HG03342 (cell line): ENCODE results near the gene SGPP2.

Experiments
- ATAC-seq: cut with Tn5 transposase; IDR thresholded peaks from one replicate; pipeline ENCODE4 v1.9.1; 2021; ENCODE audit warnings: mild to moderate bottlenecking, moderate library complexity; ENCODE audit not compliant: unreplicated experiment

Gene SGPP2

DNA sequence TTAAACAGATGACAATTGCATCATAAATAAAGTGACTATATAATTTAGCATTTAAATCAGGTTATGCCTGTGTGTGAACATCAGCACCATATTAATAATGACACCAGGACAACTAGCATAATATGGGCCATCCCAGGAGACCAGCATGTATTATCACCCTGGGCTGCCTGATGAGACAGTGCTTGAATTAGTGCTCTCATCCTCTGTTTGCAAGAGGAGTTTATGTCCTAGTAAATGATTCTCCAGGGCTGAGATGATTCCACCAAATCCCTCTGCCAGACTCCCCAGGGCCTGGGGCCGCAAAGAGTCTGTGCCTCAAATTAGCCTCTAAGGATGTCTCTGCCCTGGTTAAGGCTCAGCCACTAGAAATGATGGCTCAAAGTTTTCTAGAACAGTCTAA, 97.7 kb downstream of the SGPP2 start:
- ATAC-seq = no peak

DNA sequence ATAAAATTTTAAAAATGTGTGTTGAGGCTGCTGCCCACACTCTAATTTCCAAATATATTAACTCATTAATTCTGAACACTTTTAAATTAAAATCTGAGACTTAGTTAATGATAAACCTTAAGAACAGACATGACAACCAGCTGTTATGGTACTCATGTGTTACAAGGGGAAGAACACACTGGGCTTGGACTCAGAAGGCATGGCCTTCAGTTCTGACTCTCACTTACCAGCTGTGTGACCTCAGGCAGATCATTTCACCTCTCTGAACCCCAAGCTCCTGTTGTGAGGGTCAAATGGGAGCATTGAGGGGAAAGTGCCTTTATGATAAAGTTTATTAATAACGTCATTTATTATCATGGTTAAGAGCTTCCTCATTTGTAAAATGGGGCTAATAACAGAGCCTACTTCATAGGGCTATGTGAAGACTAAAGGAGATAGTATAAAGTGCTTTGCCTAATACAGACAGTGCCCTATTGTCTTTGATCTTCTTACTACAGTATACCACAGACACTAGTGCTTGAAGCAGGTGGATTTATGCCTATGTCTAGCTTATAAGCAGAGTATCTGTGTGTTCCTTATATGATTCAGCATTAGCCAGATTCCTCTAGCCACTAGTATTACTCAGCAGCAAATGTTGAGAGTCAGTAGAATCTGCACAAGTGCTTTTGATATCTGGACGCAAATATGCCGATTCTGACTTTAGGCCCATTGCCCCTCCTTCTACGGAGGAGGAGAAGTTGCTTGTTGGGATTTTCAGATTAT, 99.6 kb downstream of the SGPP2 start:
- ATAC-seq = peak; percentile 74

DNA sequence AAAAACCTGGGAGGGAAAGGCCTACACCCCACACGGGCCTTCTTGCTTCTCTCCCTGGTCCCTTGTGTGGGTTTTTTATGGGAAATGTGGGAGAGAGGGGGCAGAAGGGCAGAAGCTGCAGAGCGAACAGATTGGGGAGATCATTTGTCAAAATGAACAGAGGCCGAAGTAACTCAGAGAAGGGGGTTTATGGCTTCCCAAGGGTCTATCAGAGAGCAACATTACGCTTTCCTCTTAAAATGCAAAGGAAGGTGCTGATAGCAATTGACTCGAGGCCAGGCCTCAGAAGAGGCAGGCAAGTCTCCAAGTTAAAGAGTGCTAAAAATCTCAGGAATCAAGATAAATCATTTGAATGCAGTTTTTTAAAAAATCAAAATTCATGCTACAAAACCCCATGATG, 101.5 kb downstream of the SGPP2 start:
- ATAC-seq = no peak

DNA sequence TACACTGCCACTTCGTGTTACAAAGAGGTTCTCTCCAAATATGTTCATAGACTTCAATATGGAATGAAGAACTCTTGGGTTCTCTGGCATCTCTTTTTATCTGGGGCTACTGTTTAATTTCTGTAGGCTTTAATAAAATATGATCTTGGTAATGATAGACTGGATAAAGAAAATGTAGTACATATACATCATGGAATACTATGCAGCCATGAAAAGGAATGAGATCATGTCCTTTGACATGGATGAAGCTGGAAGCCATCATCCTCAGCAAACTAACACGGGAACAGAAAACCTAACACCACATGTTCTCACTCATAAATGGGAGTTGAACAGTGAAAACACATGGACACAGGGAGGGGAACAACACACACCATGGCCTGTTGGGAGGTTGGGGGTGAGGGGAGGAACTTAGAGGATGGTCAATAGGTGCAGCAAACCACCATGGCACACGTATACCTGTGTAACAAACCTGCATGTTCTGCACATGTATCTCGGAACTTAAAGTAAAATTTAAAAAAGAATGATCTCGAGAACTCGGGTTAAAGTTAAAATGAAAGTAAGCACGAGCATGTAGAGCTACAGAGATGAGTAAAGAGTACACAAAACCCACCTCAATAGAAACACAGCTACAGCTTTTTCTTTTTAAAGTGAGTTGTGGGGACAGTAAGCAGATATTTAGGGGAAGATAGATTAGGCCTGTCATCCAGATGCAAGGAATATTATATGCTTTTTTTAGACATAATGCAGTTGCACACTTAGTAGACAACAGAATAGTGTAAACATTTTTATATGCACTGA, 102.3 kb downstream of the SGPP2 start:
- no peak for ATAC-seq

DNA sequence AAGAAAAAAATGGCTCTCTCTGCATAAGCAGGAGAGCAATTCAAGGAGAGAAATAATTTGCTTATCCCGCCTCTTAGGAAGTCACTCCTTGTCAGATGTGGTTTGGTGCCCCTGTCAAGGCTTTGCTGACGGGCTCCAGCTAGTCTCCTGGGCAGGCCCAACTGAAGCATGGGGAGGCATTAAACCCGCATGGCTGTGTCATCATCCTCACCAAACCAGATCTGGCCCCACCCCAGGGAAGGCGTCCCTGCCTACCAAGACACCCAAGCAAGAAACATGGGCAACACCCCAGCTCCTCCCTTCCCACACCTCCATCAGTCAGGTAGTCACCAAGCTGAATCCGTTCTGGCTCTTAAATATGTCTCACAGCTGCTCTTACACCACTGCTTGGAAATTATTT, 108.0 kb downstream of the SGPP2 start:
- ATAC-seq = no peak

DNA sequence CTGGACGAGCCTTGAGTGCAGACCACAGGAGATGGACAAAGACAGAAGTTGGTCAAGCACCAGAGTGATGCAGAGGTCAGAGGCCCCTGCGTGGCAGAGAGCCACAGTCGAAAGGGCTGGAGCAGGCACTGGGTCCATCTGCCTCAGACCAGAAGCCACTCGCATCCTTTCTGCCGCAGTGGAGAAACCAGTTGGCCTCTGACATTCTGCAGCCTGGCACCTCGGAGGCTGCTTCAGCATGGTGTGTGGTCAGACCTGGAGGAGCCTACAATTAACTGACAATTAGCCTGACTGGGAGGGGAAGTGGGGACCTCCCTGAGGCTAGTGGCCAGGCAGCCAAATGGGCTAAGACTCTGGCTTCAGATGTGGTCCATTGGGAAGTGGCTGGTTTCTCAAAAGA, 111.1 kb downstream of the SGPP2 start:
- no peak for ATAC-seq

DNA sequence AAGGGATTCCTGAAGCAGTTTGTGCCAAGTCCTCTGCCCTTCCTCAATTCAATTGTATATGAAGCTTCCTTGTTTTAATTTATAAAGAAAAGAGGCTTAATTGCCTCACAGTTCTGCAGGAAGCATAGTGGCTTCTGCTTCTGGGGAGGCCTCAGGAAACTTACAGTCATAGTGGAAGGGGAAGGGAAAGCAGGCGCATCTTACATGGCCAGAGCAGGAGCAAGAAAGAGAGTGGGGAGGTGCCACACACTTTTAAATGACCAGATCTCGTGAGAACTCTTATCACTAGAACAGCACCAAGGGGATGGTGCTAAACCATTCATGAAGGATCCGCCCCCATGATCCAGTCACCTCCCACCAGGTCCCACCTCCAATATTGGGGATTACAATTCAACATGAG, 114.2 kb downstream of the SGPP2 start:
- peak; percentile 61 for ATAC-seq

DNA sequence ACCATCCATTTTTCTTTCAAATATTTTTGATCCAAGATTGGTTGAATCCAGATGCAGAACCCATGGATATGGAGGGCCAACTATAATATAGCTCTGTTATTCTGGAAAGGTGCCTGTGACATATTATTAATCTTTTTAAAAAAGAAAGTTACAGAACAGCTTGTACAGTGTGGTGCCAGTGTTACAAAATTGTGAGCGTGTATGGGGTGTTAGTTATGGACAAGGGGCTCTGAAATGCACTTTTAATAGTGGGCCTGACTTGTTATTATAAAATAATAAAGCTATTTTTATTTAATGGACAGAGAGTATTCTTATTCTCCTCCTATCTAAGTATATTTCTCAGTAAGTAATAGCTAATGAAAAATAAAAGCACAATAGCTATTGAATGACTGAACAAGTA, 120.3 kb downstream of the SGPP2 start:
- ATAC-seq = no peak

DNA sequence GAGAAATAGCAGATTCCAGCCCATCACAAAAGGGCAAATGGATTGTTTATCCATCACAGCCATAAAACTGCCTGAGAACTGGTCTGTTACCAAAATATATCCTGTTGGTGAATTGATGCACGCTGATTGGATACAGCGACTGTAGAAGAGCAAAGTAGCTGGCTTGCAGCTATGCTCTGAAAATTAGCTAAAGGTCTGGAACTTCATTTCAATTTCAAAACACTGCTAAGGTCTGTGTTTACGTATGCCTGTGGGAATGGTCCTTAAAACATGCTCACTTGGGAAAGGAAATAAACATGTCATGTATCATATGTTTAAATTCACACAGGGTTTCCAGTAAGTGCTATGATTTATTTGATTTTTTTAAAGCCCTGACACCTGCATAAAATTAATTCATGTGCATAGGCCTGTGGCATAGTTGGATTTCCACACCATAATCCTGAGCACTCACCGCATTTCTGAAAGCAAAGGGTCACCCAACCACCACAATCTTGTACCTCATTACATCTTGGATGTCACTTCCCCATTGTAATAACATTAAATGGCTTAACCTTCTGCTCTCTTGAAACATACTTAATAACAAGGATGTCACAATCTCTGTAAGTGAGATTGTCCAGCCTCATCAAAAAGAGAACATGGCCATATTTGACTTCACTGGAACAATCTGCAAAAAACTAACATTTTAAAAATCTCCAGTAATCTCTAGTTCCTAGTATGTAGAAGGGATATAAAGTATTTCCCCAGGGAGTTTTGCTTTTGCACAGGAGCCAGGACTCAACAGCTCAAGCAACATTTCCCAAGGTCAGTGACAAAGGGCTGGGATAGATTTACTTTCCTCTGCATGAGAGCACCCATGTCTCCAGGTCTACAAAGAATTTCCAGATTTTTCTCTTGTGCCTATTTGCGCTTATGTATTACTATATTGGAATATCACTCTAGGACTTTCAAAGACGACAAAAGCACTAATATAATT, 121.8 kb downstream of the SGPP2 start:
- ATAC-seq = no peak

DNA sequence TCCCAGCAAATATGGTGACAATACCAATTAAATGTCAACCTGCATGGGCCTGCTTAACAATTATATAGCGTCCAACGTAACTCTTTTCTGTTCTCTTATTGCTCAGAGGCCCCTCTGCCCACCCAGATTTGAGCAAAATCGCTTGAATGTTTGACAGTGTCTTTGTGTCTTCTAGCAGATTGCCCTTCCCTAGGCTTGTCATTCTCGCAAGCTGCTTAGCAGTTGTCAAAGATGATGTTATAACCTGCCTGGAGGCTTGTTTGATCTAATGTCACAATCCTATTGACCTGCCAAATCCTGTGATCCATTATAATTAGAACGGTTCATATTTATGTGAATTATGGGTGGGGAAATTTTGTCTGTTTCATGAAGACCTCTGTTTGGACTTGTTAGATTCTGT, 122.7 kb downstream of the SGPP2 start:
- no peak for ATAC-seq

DNA sequence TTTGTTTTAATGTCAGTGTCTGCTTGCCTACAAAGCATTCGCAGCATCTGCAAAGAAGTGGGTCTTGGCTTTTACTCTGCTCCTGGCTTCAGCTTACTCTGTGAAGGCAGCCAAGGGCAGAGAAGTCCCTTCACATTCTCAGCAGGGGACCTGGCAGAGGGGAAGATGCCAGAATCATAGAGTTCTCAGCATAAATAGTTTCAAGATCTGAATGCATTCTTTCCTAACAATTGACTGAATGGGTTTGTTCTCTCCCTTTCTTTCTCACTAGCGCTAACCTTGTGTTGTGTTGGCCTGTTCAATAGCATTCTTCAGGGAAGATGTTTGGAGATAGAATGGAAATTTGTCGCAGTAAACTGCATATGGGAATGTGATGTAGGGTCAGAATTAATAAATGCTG, 124.6 kb downstream of the SGPP2 start:
- ATAC-seq = no peak

DNA sequence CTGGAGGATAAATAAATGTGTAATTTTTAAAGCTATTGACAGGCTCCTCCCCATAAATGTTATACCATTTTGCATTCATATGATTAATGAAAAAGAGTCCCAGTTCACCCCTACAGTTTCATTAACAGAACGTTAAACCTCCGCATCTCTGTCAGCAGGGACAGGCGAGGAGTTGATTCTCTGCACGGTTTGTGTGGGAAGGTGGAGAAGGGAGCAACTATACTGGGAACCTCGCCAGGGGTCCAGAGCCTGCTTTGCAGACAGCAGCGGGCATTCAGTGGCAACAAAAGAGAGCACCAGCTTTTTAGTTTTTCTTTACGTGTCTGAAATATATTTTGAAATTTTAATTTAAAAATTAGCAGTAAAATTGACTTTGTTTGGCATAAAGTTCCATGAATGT, 130.2 kb downstream of the SGPP2 start:
- ATAC-seq = no peak

DNA sequence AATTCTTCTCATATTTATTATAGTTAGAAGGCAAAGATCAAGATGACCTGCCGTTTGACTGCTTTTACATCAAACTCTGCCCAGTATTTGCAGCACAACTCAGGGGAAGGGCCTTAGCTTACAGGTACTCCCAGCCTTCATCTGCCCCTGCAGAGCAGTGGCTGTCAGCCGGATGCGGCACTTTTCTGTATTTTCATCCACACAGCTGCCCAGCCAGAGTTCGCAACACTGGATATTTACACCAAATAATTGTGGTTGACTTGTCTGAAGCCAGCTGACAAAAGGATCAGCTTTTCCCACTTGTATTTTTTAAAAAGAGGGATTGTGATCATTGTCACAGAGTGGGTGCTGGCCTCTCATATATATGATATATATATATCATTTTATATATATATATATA, 136.8 kb downstream of the SGPP2 start:
- ATAC-seq = no peak

DNA sequence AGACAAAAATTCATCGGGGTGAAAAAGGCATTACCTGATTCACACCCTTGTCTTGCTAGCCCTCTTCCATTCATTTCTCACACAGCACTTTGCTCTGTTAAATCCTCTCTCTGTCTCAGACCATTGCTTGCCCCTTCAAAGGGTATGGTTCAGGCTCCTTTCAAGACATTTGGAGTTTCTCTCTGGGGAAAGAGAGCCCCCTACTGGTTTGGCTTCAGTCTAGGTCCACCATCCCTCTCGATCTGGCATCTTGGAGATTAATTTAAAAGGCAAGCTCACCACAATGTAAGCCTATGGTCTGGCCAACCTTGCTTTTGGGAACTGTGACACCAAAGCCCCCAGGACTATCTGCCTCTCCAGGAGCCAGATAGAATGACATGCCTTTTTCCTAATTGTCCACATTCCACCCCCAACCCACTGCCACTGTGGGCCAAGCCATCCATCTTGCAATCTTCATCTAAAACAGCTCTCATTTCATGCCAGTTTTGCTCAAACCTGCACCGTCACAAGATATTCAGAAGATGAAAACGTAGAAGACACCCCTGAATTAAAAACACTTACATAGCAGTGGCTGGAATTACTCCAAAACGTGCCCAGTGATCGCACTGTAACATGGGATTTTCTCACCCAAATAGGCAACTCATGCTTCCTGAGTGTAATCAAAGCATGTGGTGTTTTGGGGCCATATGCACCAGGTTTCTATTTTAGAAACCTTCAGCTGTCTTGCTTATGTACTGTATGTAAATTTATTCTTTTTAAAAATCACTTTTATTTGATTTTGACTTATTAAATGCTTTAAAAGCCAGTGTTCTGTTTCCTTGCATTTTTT, 137.7 kb downstream of the SGPP2 start:
- peak; percentile 82 for ATAC-seq

DNA sequence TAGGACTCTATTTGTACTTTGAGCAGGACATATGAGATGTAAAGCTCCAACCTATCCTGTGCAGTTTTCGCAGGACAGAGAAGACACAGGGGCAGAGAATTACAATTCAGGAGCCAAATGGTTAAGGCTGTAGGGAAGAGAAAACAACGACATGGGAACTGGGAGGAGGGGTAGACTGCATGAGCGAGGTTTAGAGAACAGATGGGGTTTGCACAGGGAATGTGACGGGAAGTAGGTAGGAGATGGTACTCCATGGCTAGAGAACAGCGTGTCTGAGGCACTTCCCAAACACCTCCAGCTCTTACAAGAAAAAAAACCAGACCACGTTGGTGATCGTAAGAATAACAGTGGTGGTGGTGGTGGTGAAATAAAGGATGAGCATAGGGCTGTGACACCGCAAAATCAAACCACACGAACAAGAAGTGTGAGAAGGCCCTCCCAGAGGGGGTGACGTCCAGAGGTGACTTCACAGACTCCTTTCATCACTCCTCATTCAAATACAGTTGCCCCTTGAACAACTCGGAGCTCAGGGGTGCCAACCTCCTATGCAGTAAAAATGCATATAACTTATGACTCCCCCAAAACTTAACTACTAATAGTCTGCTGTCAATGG, 138.9 kb downstream of the SGPP2 start:
- no peak for ATAC-seq

DNA sequence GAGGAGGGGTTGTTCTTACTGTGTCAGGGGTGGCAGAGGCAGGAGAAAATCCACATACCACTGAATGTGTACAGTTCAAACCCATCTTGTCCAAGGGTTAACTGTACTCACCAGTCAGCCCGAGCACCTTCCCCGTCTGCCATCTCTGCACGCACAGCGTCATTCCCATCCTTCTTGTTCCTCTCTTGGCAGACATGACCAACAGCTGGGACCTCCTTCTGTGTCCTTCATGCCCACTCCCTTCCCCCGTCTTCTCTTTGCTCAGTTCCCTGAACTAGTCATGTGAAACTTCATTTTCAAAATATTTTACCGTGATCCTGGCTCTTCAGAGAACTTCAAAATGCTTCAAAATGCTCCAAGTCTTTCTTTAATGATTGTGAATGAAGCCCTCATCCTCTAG, 139.6 kb downstream of the SGPP2 start:
- ATAC-seq = no peak

DNA sequence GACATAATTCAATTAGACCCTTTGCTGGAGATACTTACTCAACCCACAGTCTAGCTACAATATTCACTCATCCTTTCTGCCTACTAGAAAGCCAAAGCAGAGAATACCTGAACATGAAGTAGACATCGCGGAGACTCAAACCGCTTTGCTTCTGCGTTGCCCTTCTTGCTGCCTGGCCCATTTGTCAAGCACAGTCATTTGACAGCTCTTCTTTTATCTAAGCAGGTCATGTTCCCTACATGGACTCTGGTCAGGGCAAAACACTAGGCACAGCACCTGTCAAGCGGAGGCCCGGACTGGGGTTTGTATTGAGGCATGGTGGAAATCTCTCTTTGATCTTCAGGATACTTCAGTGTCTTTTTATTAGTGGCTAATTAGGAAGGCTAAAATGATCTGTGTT, 141.9 kb downstream of the SGPP2 start:
- no peak for ATAC-seq

DNA sequence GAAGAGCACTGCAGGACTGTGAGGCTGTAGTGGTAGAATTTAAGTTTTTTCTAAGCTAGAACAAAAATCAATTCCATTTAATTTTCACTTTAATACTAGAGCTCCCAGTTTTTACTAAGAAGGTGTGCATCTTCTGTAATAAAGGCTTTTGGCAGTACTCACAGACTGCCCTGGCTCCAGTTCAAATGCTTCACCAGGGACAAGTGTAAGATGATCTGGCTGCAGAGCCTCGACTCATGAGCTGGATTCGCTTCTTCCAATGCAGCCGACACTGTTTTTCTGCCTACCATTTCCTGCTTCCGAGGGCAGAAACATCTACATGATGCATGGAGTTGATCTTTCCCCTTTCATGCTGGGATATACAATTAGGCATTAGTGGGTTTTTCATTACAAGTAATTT, 144.5 kb downstream of the SGPP2 start:
- no peak for ATAC-seq

DNA sequence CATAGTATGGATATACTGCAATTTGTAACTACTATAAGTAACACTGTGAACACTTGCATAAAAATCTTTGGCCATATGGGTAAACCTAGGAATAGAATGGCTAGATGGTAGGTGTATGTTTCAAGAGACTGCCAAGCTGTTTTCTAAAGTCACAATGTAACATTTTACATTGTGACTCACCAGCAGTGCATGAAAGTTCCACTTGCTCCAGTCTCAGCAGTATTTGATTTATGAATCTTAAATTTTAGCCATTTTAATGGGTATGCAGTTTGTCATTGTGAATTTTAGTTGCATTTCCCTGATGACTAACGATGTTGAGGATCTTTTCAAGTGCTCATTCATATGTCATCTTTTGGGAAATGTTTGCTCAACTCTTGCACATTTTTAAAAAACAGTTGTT, 145.5 kb downstream of the SGPP2 start:
- ATAC-seq = no peak

DNA sequence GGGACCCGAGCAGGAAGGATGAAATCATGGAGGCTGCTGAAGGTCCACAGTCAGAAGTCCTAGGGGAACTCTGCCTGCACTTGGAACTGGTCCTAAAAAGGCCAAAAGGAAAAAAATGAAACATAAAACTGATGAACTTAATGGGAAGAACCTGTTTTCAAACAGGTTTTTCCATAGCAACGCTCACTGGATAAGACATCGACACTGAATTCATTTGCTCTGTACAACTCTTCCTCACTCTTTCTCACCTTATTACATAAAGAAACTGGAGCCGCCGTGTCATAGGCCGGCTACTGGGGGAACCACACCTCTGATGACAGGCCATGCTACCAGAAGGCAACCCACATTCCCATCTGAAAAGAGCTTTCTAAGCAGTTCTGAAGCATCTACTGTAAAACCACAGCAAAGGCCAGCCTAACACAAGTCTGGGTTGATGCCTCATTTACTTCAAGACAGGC, 147.9 kb downstream of the SGPP2 start:
- no peak for ATAC-seq
